ENCODE data around the gene IER5L.

- TF ChIP-seq, protein P1, sequence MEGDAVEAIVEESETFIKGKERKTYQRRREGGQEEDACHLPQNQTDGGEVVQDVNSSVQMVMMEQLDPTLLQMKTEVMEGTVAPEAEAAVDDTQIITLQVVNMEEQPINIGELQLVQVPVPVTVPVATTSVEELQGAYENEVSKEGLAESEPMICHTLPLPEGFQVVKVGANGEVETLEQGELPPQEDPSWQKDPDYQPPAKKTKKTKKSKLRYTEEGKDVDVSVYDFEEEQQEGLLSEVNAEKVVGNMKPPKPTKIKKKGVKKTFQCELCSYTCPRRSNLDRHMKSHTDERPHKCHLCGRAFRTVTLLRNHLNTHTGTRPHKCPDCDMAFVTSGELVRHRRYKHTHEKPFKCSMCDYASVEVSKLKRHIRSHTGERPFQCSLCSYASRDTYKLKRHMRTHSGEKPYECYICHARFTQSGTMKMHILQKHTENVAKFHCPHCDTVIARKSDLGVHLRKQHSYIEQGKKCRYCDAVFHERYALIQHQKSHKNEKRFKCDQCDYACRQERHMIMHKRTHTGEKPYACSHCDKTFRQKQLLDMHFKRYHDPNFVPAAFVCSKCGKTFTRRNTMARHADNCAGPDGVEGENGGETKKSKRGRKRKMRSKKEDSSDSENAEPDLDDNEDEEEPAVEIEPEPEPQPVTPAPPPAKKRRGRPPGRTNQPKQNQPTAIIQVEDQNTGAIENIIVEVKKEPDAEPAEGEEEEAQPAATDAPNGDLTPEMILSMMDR (IDR thresholded peaks at IDR 0.05), result no peak
- no peak for TF ChIP-seq POLR2A (IDR thresholded peaks at IDR 0.05)
Measured at GRCh38 chr9:129218272-129218625, 40.2 kb upstream of the IER5L start.
